OCI-LY3 (cell line): ENCODE results near the gene PTGS2.

Source experiments
- H2AFZ ChIP-seq: fragments of 200-600, 300-600 bp; shearing (Covaris generic); 2 replicates; pipeline ENCODE4 v1.6.0; 2014; ENCODE audit warnings: antibody characterized with exemption, low read depth, low read length
- H3K27ac ChIP-seq: fragments of 200-600, 300-600 bp; sonication (generic); 2 replicates; pipeline ENCODE4 v1.5.1; 2014; ENCODE audit warnings: mild to moderate bottlenecking, low read length, moderate library complexity, mixed read lengths
- H3K27me3 ChIP-seq: fragments of 200-600, 300-600 bp; sonication (generic); 2 replicates; pipeline ENCODE4 v1.6.1; 2014; ENCODE audit warnings: low read depth, low read length, mixed read lengths
- H3K36me3 ChIP-seq: fragments of 200-600, 300-600 bp; sonication (generic); replicated peaks from 2 replicates; pipeline ENCODE3; 2014; ENCODE audit warnings: low read depth, low read length, mixed read lengths
- H3K4me1 ChIP-seq: fragments of 300-600, 200-600 bp; sonication (generic); 2 replicates; pipeline ENCODE4 v1.6.1; 2014; ENCODE audit warnings: low read length, mixed read lengths
- H3K4me2 ChIP-seq: fragments of 200-600, 300-600 bp; sonication (generic); 2 replicates; pipeline ENCODE4 v1.6.1; 2014; ENCODE audit warnings: low read length, mixed read lengths
- H3K4me3 ChIP-seq: fragments of 300-600, 200-600 bp; sonication (generic); 2 replicates; pipeline ENCODE4 v1.5.1; 2014; ENCODE audit warnings: antibody characterized with exemption, mild to moderate bottlenecking, low read length, moderate library complexity
- H3K79me2 ChIP-seq: fragments of 300-600, 200-600 bp; shearing (Covaris generic); 2 replicates; pipeline ENCODE4 v1.6.1; 2014; ENCODE audit warnings: mild to moderate bottlenecking, low read length, mixed read lengths
- H3K9ac ChIP-seq: fragments of 300-600, 200-600 bp; shearing (Covaris generic); 2 replicates; pipeline ENCODE4 v1.6.0; 2014; ENCODE audit warnings: mild to moderate bottlenecking, low read length, moderate library complexity
- H3K9me3 ChIP-seq: fragments of 200-600, 300-600 bp; shearing (Covaris generic); 2 replicates; pipeline ENCODE4 v1.6.1; 2014; ENCODE audit warnings: low read length, mixed read lengths; ENCODE audit not compliant: insufficient read depth
- H4K20me1 ChIP-seq: fragments of 200-600, 300-600 bp; sonication (generic); 2 replicates; pipeline ENCODE4 v1.6.1; 2016; ENCODE audit warnings: low read length, mixed read lengths; ENCODE audit not compliant: insufficient read depth
- CTCF ChIP-seq: fragments of 200-600, 300-600 bp; sonication (generic); IDR thresholded peaks from 2 replicates; pipeline ENCODE4 v1.5.1; 2014; ENCODE audit warnings: antibody characterized with exemption, low read length, low read depth
- EZH2phosphoT487 ChIP-seq: fragments of 200-600 bp; shearing (Covaris generic); IDR thresholded peaks from 2 replicates; pipeline ENCODE4 v1.6.1; 2018; ENCODE audit warnings: antibody characterized with exemption, mixed run types, low read depth

PTGS2 gene

GRCh38 chr1:186658999-186659398 lies 21.2 kb downstream of the PTGS2 start:
- Histone ChIP-seq H3K27ac (no peak overlapping the region), H3K36me3 (no peaks in the 10 kb centered on the region), H3K9me3 (0 out of 2 replicates have a peak, but pooled peaks cover 2% of the 10 kb centered on the region), H3K79me2 (no peaks in the 10 kb centered on the region), H3K4me1 (peaks cover 9% of the 10 kb centered on the region), H4K20me1 (no peaks in the 10 kb centered on the region), H3K27me3 (no peaks in the 10 kb centered on the region), H2AFZ (no peak overlapping the region), H3K9ac (no peak overlapping the region), H3K4me3 (no peak overlapping the region), H3K4me2 (no peak overlapping the region)
- TF ChIP-seq CTCF: no peak
- TF ChIP-seq EZH2phosphoT487: no peak

GRCh38 chr1:186657481-186657880 lies 22.7 kb downstream of the PTGS2 start:
- Histone ChIP-seq H3K4me3 (no peak overlapping the region), H3K4me2 (no peak overlapping the region), H3K27ac (no peak overlapping the region), H3K27me3 (no peaks in the 10 kb centered on the region), H4K20me1 (no peaks in the 10 kb centered on the region), H3K36me3 (no peaks in the 10 kb centered on the region), H3K79me2 (no peaks in the 10 kb centered on the region), H3K4me1 (peaks cover 15% of the 10 kb centered on the region), H3K9ac (no peak overlapping the region), H2AFZ (no peak overlapping the region), H3K9me3 (0 out of 2 replicates have a peak, but pooled peaks cover 2% of the 10 kb centered on the region)
- TF ChIP-seq CTCF: no peak

- Histone ChIP-seq H3K9ac (no peak overlapping the region), H2AFZ (no peak overlapping the region), H3K4me3 (no peak overlapping the region), H3K4me1 (peaks cover 15% of the 10 kb centered on the region), H3K36me3 (no peaks in the 10 kb centered on the region), H3K27me3 (no peaks in the 10 kb centered on the region), H3K9me3 (0 out of 2 replicates have a peak, but pooled peaks cover 2% of the 10 kb centered on the region), H3K27ac (no peak overlapping the region), H3K79me2 (no peaks in the 10 kb centered on the region), H4K20me1 (no peaks in the 10 kb centered on the region), H3K4me2 (no peak overlapping the region; the same call in 1 of the 2 replicates)
- TF ChIP-seq EZH2phosphoT487 (no peak), CTCF (no peak)
Observed at GRCh38 chr1:186655876-186656275, 24.3 kb downstream of the PTGS2 start.

GRCh38 chr1:186654741-186655140 lies 25.5 kb downstream of the PTGS2 start:
- Histone ChIP-seq H3K27ac (no peak overlapping the region), H3K4me1 (peaks cover 15% of the 10 kb centered on the region), H3K27me3 (no peaks in the 10 kb centered on the region), H3K79me2 (no peaks in the 10 kb centered on the region), H3K9me3 (0 out of 2 replicates have a peak, but pooled peaks cover 2% of the 10 kb centered on the region), H3K36me3 (no peaks in the 10 kb centered on the region), H3K4me2 (no peak overlapping the region), H3K9ac (no peak overlapping the region), H3K4me3 (no peak overlapping the region), H2AFZ (no peak overlapping the region), H4K20me1 (no peaks in the 10 kb centered on the region)
- TF ChIP-seq EZH2phosphoT487: no peak
- TF ChIP-seq CTCF: no peak
